A549 (cell line): ENCODE results near the gene MYLK2. TPM values are rescaled to one million over a fixed set of nuclear protein-coding genes. Genes with fewer than 3 reads are reported as not detected.

Source experiments
- ATAC-seq, 2 experiments: fragments of 200-7000 bp in 1 of 2; fragments of >200 bp in 1 of 2; cut with Nextera tagmentation in 1 of 2; cut with Tn5 transposase in 1 of 2; 3 replicates each; pipeline versions ENCODE4 v1.8.0 to v1.9.1; 2018 to 2020; ENCODE audit warnings: mild to moderate bottlenecking in 1 of 2, moderate library complexity in 1 of 2
- CTCF ChIA-PET: fragments of 300-600 bp; sonication (Branson Sonifier 250); formaldehyde crosslinking; extraction: SDS; loops from one replicate; lab custom pipeline; 2021; ENCODE audit warnings: antibody characterized with exemption, inconsistent platforms; lab: Yijun Ruan, JAX
- POLR2A ChIA-PET: fragments of 350-600 bp; formaldehyde crosslinking; extraction: SDS; loops from one replicate; lab custom pipeline; 2021; ENCODE audit warnings: antibody characterized with exemption, inconsistent platforms; lab: Yijun Ruan, JAX
- DNase-seq, 2 experiments: peaks; one replicate each; pipeline versions ENCODE4 v3.0.0 to v3.0.0-alpha.2; 2011 to 2016; ENCODE audit warnings: low read depth in 1 of 2, low spot score in 1 of 2
- FAIRE-seq: peaks from 2 replicates; lab custom pipeline; 2011; peaks lifted over from hg19 to GRCh38; lab: Jason Lieb, UNC
- H3K27ac ChIP-seq, 2 experiments: fragments of >200 bp; sonication (Bioruptor Twin); formaldehyde crosslinking; 3 replicates each; pipeline ENCODE4 v1.5.1; 2016 to 2017
- H3K4me1 ChIP-seq: fragments of >200 bp; sonication (Bioruptor Twin); formaldehyde crosslinking; 3 replicates; pipeline ENCODE4 v1.6.1; 2016
- H3K4me2 ChIP-seq: fragments of >200 bp; sonication (Bioruptor Twin); formaldehyde crosslinking; 3 replicates; pipeline ENCODE4 v1.6.1; 2016
- H3K4me3 ChIP-seq: fragments of >200 bp; sonication (Bioruptor Twin); formaldehyde crosslinking; 3 replicates; pipeline ENCODE4 v1.5.1; 2016
- H3K9me3 ChIP-seq: fragments of >200 bp; sonication (Bioruptor Twin); formaldehyde crosslinking; 3 replicates; pipeline ENCODE4 v1.6.1; 2016
- ATOH8 ChIP-seq: fragments of 250-450 bp; sonication (Bioruptor Pico); IDR thresholded peaks from 2 replicates; pipeline ENCODE4 v1.5.0; 2020; ENCODE audit warnings: low read depth, mild to moderate bottlenecking, moderate library complexity
- BCL3 ChIP-seq: fragments of >200 bp; sonication (Bioruptor Twin); formaldehyde crosslinking; IDR thresholded peaks from 3 replicates; pipeline ENCODE4 v1.6.1; 2016
- BHLHE40 ChIP-seq: IDR thresholded peaks from 2 replicates; pipeline ENCODE4 v1.6.1; 2012; ENCODE audit warnings: low read depth, low read length, inconsistent platforms
- CHD4 ChIP-seq: fragments of 200-600 bp; sonication (generic); IDR thresholded peaks from 2 replicates; pipeline ENCODE4 v1.6.1; 2016; ENCODE audit warnings: antibody characterized with exemption, mild to moderate bottlenecking, borderline replicate concordance
- EHF ChIP-seq: fragments of 250-450 bp; sonication (Bioruptor Pico); IDR thresholded peaks from 2 replicates; pipeline ENCODE4 v1.5.0; 2020; ENCODE audit warnings: mild to moderate bottlenecking
- EP300 ChIP-seq, 2 experiments: fragments of >200 bp; sonication (Bioruptor Twin); formaldehyde crosslinking; IDR thresholded peaks; 2 replicates in 1 of 2; 3 replicates in 1 of 2; pipeline ENCODE4 v1.6.1; 2016 to 2017
- FOXS1 ChIP-seq: fragments of 250-450 bp; sonication (Bioruptor Pico); IDR thresholded peaks from 2 replicates; pipeline ENCODE4 v1.5.0; 2020; ENCODE audit warnings: mild to moderate bottlenecking, moderate library complexity
- HDAC2 ChIP-seq: fragments of 200-600 bp; sonication (generic); IDR thresholded peaks from 2 replicates; pipeline ENCODE4 v1.6.1; 2016
- HEYL ChIP-seq: fragments of 250-450 bp; sonication (Bioruptor Pico); IDR thresholded peaks from 2 replicates; pipeline ENCODE4 v1.8.0; 2021; ENCODE audit warnings: mild to moderate bottlenecking, moderate library complexity
- HMGXB4 ChIP-seq: fragments of 250-450 bp; sonication (Bioruptor Pico); IDR thresholded peaks from 2 replicates; pipeline ENCODE4 v1.5.0; 2021; ENCODE audit warnings: mild to moderate bottlenecking, moderate library complexity, borderline replicate concordance
- HOXA7 ChIP-seq: fragments of 250-450 bp; sonication (Bioruptor Pico); IDR thresholded peaks from 2 replicates; pipeline ENCODE4 v1.5.0; 2020; ENCODE audit warnings: mild to moderate bottlenecking, moderate library complexity
- HOXB5 ChIP-seq: fragments of 250-450 bp; sonication (Bioruptor Pico); IDR thresholded peaks from 2 replicates; pipeline ENCODE4 v1.5.0; 2020; ENCODE audit warnings: mild to moderate bottlenecking, moderate library complexity
- JUNB ChIP-seq: fragments of >200 bp; sonication (Bioruptor Twin); formaldehyde crosslinking; IDR thresholded peaks from 2 replicates; pipeline ENCODE4 v1.6.1; 2016
- NFE2L2 ChIP-seq: fragments of 150-350 bp; conservative IDR thresholded peaks from 2 replicates; pipeline ENCODE4 v1.6.1; 2014; ENCODE audit warnings: low read length
- PHF8 ChIP-seq: fragments of 200-600 bp; sonication (generic); IDR thresholded peaks from 2 replicates; pipeline ENCODE4 v1.6.1; 2016; ENCODE audit warnings: low read depth, mild to moderate bottlenecking, antibody characterized with exemption, moderate library complexity, borderline replicate concordance
- RARB ChIP-seq: fragments of 250-450 bp; sonication (Bioruptor Pico); IDR thresholded peaks from 2 replicates; pipeline ENCODE4 v1.8.0; 2021; ENCODE audit warnings: mild to moderate bottlenecking, moderate library complexity
- RFX5 ChIP-seq: fragments of 450-650 bp; IDR thresholded peaks from 2 replicates; pipeline ENCODE4 v1.7.1; 2014; ENCODE audit warnings: antibody characterized with exemption, mild to moderate bottlenecking, moderate library complexity
- RNF2 ChIP-seq: fragments of 200-600 bp; sonication (generic); IDR thresholded peaks from 2 replicates; pipeline ENCODE4 v1.6.1; 2016; ENCODE audit warnings: low read depth, mild to moderate bottlenecking, antibody characterized with exemption, moderate library complexity, borderline replicate concordance
- SREBF2 ChIP-seq: fragments of 450-650 bp; IDR thresholded peaks from 2 replicates; pipeline ENCODE4 v1.6.1; 2014; ENCODE audit warnings: mild to moderate bottlenecking, moderate library complexity
- USF2 ChIP-seq: fragments of 450-650 bp; IDR thresholded peaks from 2 replicates; pipeline ENCODE4 v1.6.1; 2014; ENCODE audit warnings: antibody characterized with exemption
- ZSCAN20 ChIP-seq: fragments of 250-450 bp; sonication (Bioruptor Pico); IDR thresholded peaks from 2 replicates; pipeline ENCODE4 v1.8.0; 2022; ENCODE audit warnings: mild to moderate bottlenecking, moderate library complexity
- WGBS: methylation state at CpG from one replicate; pipeline ENCODE4 v1.1.6; 2017; ENCODE audit errors: missing lambda C conversion rate; 5-methylcytosine and 5-hydroxymethylcytosine counted together
- polyA minus RNA-seq: library from RNA; depleted of rRNA, polyadenylated mRNA; stranded (reverse); fragments of >200 nt; gene quantifications from 2 replicates; pipeline ENCODE4 v1.2.3, GENCODE V29; 2011; rRNA and poly(A)+ RNA removed
- polyA plus RNA-seq, 4 experiments: library from polyadenylated mRNA; depleted of rRNA in 3 of 4; stranded (reverse); fragments of >200 nt; fragmentation: RNase III in 1 of 4; extraction: RNeasy Plus Mini Kit Qiagen cat#74134 plus additional on column Dnase treatment in 1 of 4; gene quantifications; 2 replicates in 3 of 4; 3 replicates in 1 of 4; pipeline ENCODE4 v1.2.3, GENCODE V29; 2011 to 2017

Gene MYLK2
- 0.09 and 0.20 TPM in 2 replicates for polyA plus RNA-seq (2011; rRNA removed)
- polyA plus RNA-seq (2012; cell fraction: cytosol; rRNA removed): 0.53 and 0.70 TPM in 2 replicates
- polyA plus RNA-seq (2012; cell fraction: nucleus; rRNA removed): 3.9 and 4.1 TPM in 2 replicates
- 0.36 to 0.63 TPM (median 0.51 TPM) in 3 replicates for polyA plus RNA-seq (2017; fragmentation: RNase III; extraction: RNeasy Plus Mini Kit Qiagen cat#74134 plus additional on column Dnase treatment)
- polyA minus RNA-seq: 0.21 and 0.34 TPM in 2 replicates

GRCh38 chr20:31819083-31819784 lies at the start of gene MYLK2:
MYLK2 (plus strand) TSS chr20:31819356; CDS start chr20:31819581, 225 bp downstream.
- Histone ChIP-seq H3K4me1 (peaks cover 19% of the 10 kb centered on the region; the same call in 2 of the 3 replicates), H3K4me3 (no peak within 1 kb of the TSS), H3K9me3 (no peaks in the 10 kb centered on the region), H3K27ac (no peak within 1 kb of the TSS), H3K4me2 (no peak within 1 kb of the TSS)
- 83% methylated on average over 16 of the region's 16 CpGs for WGBS
- TF ChIP-seq RNF2: no peak
- TF ChIP-seq HDAC2: no peak
- TF ChIP-seq EP300 (IDR thresholded peaks at IDR 0.05): no peak
- no peak for TF ChIP-seq BCL3
- ChIA-PET CTCF (interaction anchor here (0.7 to 5.9 kb wide), 10 partner anchors 12 to 212 kb away, joined by 3 to 133 read pairs (median 7); partner anchors contain the start of gene PDRG1), POLR2A (no interaction called here)
- FAIRE-seq (no peak), DNase-seq (no peak), ATAC-seq (no peak)

- no peak for ATAC-seq
- Histone ChIP-seq H3K27ac (no peak overlapping the region), H3K4me1 (no peaks in the 10 kb centered on the region), H3K9me3 (no peaks in the 10 kb centered on the region), H3K4me2 (no peak overlapping the region), H3K4me3 (no peak overlapping the region)
- CTCF ChIA-PET: interaction anchor here (0.7 kb wide), 1 partner anchor 48 kb away, joined by 3 read pairs; no protein-coding TSS in a partner anchor
- DNase-seq: no peak
- WGBS: 97% methylated on average over 5 of the region's 5 CpGs
- TF ChIP-seq RNF2: no peak
- no peak for TF ChIP-seq SREBF2
- TF ChIP-seq BHLHE40: no peak
- TF ChIP-seq RFX5: no peak
- TF ChIP-seq USF2: no peak
- no peak for TF ChIP-seq FOXS1 (CRISPR knock-in tag)
- TF ChIP-seq RARB (CRISPR knock-in tag): no peak
- TF ChIP-seq ZSCAN20: no peak
- TF ChIP-seq EHF (CRISPR knock-in tag): no peak
- no peak for TF ChIP-seq HOXA7 (CRISPR knock-in tag)
- no peak for TF ChIP-seq JUNB
- TF ChIP-seq PHF8: no peak
- no peak for TF ChIP-seq HDAC2
- no peak for TF ChIP-seq HEYL (CRISPR knock-in tag)
- no peak for TF ChIP-seq HOXB5 (CRISPR knock-in tag)
- no peak for FAIRE-seq
- POLR2A ChIA-PET: no interaction called here
Measured at GRCh38 chr20:31769681-31770080, 49.5 kb upstream of the MYLK2 start.

GRCh38 chr20:31770243-31770642 lies 48.9 kb upstream of the MYLK2 start:
- no peak overlapping the region for H3K4me2 ChIP-seq
- no peak overlapping the region for H3K4me3 ChIP-seq
- no peak for DNase-seq
- 88% methylated on average over 1 of the region's 1 CpG for WGBS
- CTCF ChIA-PET: no interaction called here
- H3K4me1 ChIP-seq: no peaks in the 10 kb centered on the region
- H3K9me3 ChIP-seq: no peaks in the 10 kb centered on the region
- no peak for FAIRE-seq
- H3K27ac ChIP-seq: no peak overlapping the region
- no peak for TF ChIP-seq NFE2L2
- TF ChIP-seq CHD4: no peak
- TF ChIP-seq ATOH8 (CRISPR knock-in tag): no peak
- no peak for TF ChIP-seq FOXS1 (CRISPR knock-in tag)
- no peak for TF ChIP-seq HMGXB4
- no peak for ATAC-seq
- POLR2A ChIA-PET: no interaction called here
